Measurements from ENCODE around the gene WARS2.

WARS2 gene

GRCh38 chr1:119011706-119012105 lies 128.7 kb downstream of the WARS2 start:
- no peak for DNase-seq

GRCh38 chr1:119011116-119011515 lies 129.3 kb downstream of the WARS2 start:
- DNase-seq = no peak

- no peak for DNase-seq
These were observed 130.3 kb downstream of the WARS2 start for GRCh38 chr1:119010201-119010600.

- no peak for DNase-seq
These were observed 131.2 kb downstream of the WARS2 start for GRCh38 chr1:119009312-119009655.

- DNase-seq = peak; percentile 43
These were observed 131.8 kb downstream of the WARS2 start for GRCh38 chr1:119008483-119009311.

GRCh38 chr1:119007670-119008482 lies 132.6 kb downstream of the WARS2 start:
- DNase-seq = no peak

GRCh38 chr1:119007339-119007669 lies 133.1 kb downstream of the WARS2 start:
- DNase-seq = no peak

GRCh38 chr1:119006406-119007279 lies 133.8 kb downstream of the WARS2 start:
- DNase-seq = no peak

GRCh38 chr1:119005724-119006405 lies 134.6 kb downstream of the WARS2 start:
- DNase-seq = no peak

GRCh38 chr1:119004781-119005180 lies 135.7 kb downstream of the WARS2 start:
- no peak for DNase-seq

- no peak for DNase-seq
These were observed 136.3 kb downstream of the WARS2 start for GRCh38 chr1:119004129-119004527.

GRCh38 chr1:119003413-119004128 lies 136.9 kb downstream of the WARS2 start:
- no peak for DNase-seq

GRCh38 chr1:119002028-119002686 lies 138.3 kb downstream of the WARS2 start:
- DNase-seq = peak; percentile 20

GRCh38 chr1:119001181-119002027 lies 139.0 kb downstream of the WARS2 start:
- DNase-seq = no peak

GRCh38 chr1:119000371-119001180 lies 139.9 kb downstream of the WARS2 start:
- peak; percentile 39 for DNase-seq

GRCh38 chr1:118999348-119000071 lies 140.9 kb downstream of the WARS2 start:
- DNase-seq = no peak

GRCh38 chr1:118998171-118998570 lies 142.3 kb downstream of the WARS2 start:
- DNase-seq = no peak

GRCh38 chr1:118997225-118997624 lies 143.2 kb downstream of the WARS2 start:
- no peak for DNase-seq

Measured in activated CD4-positive, alpha-beta T cell treated with anti-CD3 and anti-CD28 coated beads for 48 hours (primary cell).